Lower lobe of right lung (tissue), 2 donors: ENCODE measurements around the gene QRICH2. TPM values are rescaled to one million over a fixed set of nuclear protein-coding genes. Genes with fewer than 3 reads are reported as not detected.
"Not testable (repeated sequence)": the region's sequence is repeated elsewhere in the genome, so short reads cannot be mapped to it uniquely, and the experiment has no call there.

Source experiments
- ATAC-seq, 2 donors: fragments of 200-7000 bp; cut with Tn5 transposase; one replicate each; pipeline ENCODE4 v1.9.1; 2020 to 2022; ENCODE audit warnings: mild to moderate bottlenecking in 2 of 2, moderate library complexity in 2 of 2
- DNase-seq: peaks from one replicate; pipeline ENCODE4 v3.0.0-alpha.2; 2020
- H3K27ac ChIP-seq: fragments of 200-600 bp; one replicate; pipeline ENCODE4 v1.8.0; 2022
- H3K27me3 ChIP-seq: fragments of 200-600 bp; one replicate; pipeline ENCODE4 v1.8.0; 2022; ENCODE audit warnings: low read depth
- H3K36me3 ChIP-seq: fragments of 200-600 bp; one replicate; pipeline ENCODE4 v1.8.0; 2022; ENCODE audit warnings: mild to moderate bottlenecking
- H3K4me1 ChIP-seq: fragments of 200-600 bp; one replicate; pipeline ENCODE4 v1.8.0; 2022
- H3K4me3 ChIP-seq: fragments of 200-600 bp; one replicate; pipeline ENCODE4 v1.8.0; 2022; ENCODE audit warnings: mild to moderate bottlenecking
- H3K9me3 ChIP-seq: fragments of 200-600 bp; one replicate; pipeline ENCODE4 v1.8.0; 2022
- intact Hi-C: fragments of 100-400 bp; cut with DNase I; formaldehyde crosslinking; loops from one replicate; pipeline ENCODE4 v1.11.0; 2022
- total RNA-seq: library from RNA; stranded (reverse); fragmentation: NEBNext Ultra II Directional; extraction: Animal tissue kit (Norgen Biotek cat#: 25700); gene quantifications from one replicate; pipeline ENCODE4 v1.2.1, GENCODE V29; 2021
- TF ChIP-seq, protein P1 (sequence below): fragments of 200-600 bp; IDR thresholded peaks from one replicate; pipeline ENCODE4 v1.8.0; 2022; ENCODE audit warnings: antibody characterized with exemption, mild to moderate bottlenecking
- donor health status: DM: no; HTN: yes; CAD: no; lungs with severe emphysema.

Gene QRICH2
- total RNA-seq, 1 donor from 2014 or later, result 4.5 TPM

DNA sequence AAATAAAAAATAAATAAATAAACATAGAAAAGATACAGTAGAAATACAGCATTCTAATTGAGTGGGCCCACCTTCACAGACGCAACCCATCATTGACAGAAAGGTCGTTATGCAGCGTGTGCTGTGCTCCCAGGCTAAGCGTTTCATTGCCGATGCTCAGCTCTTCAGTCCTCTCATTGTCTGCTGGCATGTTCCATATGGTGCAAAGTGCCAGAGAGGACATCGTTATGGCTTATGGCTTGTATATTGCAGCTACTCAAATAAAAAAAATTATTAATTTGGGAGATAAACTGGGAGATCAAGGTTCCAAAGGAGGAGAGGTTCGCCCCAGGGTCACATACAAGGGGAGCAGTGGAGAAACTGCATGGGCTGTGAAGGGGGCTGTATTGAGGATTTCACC is 54.2 kb downstream of the QRICH2 start:
- intact Hi-C loops, result no loop called here
- Histone ChIP-seq H3K36me3 (no peaks in the 10 kb centered on the region), H3K4me3 (no peak overlapping the region), H3K4me1 (peaks cover 28% of the 10 kb centered on the region), H3K27ac (no peak overlapping the region), H3K9me3 (no peaks in the 10 kb centered on the region), H3K27me3 (no peaks in the 10 kb centered on the region)
- ATAC-seq (no peak), DNase-seq (no peak)
- TF ChIP-seq, protein P1, sequence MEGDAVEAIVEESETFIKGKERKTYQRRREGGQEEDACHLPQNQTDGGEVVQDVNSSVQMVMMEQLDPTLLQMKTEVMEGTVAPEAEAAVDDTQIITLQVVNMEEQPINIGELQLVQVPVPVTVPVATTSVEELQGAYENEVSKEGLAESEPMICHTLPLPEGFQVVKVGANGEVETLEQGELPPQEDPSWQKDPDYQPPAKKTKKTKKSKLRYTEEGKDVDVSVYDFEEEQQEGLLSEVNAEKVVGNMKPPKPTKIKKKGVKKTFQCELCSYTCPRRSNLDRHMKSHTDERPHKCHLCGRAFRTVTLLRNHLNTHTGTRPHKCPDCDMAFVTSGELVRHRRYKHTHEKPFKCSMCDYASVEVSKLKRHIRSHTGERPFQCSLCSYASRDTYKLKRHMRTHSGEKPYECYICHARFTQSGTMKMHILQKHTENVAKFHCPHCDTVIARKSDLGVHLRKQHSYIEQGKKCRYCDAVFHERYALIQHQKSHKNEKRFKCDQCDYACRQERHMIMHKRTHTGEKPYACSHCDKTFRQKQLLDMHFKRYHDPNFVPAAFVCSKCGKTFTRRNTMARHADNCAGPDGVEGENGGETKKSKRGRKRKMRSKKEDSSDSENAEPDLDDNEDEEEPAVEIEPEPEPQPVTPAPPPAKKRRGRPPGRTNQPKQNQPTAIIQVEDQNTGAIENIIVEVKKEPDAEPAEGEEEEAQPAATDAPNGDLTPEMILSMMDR, result no peak

DNA sequence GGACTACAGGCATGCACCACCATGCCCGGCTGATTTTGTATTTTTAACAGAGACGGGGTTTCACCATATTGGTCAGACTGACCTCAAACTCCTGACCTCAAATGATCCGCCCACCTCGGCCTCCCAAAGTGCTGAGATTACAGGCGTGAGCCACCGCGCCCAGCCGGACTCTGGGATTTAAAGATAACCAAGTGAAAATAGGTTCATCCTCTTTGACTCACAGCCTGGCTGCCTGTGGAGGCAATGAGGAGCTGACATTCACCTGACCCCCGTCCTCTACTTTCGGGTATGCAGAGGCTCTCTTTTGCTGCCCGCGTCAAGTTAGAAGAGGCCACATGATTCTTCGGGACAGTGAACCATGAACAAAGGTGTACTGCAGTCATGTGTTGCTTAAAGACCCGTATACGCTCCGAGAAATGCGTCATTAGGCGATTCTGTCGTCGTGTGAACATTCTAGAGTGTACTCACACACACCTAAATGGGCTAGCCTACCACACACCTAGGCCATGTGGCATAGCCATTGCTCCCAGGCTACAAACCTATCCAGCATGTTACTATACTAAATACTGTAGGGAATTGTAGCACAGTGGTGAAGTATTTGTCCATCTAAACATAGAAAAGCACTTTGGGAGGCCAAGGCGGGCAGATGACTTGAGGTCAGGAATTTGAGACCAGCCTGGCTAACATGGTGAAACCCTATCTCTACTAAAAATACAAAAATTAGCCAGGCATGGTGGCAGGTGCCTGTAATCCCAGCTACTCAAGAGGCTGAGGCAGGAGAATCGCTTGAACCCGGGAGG is 54.9 kb downstream of the QRICH2 start:
- Histone ChIP-seq H3K4me1 (peaks cover 23% of the 10 kb centered on the region), H3K27ac (peak overlapping the region; percentile 80)
- DNase-seq, intact Hi-C loops, H3K36me3 ChIP-seq, ATAC-seq, H3K4me3 ChIP-seq, H3K9me3 ChIP-seq, H3K27me3 ChIP-seq: not testable (repeated sequence)

DNA sequence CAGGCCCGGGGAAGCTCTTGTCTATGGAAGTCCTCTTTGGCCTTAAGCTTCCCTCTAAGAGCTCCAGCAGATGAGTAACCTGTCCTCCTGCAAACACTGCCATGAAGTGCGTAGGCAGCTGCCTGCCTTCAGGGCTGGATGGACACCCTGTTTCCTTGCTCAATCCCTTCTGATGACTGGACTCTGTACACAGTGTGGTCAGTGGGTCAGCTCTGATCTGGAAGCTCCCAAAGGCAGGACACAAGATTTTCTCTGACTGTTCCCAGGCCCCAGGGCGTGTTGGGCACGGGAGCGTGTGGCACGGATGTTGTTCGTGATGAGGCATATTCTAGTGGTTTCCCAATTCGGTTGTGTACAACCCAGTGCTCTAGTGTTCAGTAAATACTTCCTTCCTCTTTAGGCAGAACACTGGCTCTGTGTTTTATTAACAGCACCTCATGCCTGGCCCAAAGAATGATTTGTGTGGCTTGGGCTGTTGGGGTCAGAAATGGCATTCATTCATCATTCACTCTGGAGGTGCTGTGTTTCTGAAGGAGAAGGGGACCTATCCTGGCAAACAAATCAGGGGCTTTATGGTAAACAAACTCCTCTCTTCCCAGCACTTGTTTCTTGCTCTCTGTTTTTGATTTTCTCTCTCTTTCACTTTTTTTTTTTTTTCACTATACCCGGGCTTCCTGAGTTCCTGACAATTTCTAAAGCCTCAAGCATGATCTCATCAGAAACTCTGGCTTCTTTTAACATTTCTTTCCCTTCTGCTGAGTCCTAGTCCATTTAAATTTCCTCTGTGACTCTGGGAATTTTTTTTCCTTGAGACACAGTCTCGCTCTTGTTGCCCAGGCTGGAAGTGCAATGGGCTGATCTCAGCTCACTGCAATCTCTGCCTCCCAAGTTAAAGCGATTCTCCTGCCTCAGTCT is 55.8 kb downstream of the QRICH2 start:
- Histone ChIP-seq H3K36me3 (no peaks in the 10 kb centered on the region), H3K9me3 (no peaks in the 10 kb centered on the region), H3K27me3 (no peaks in the 10 kb centered on the region), H3K4me3 (no peak overlapping the region), H3K4me1 (peaks cover 23% of the 10 kb centered on the region), H3K27ac (peak overlapping the region; percentile 80)
- TF ChIP-seq, protein P1, result no peak
- ATAC-seq (peak; percentile 93 to 94), DNase-seq (peak; percentile 80)
- intact Hi-C loops, result no loop called here

DNA sequence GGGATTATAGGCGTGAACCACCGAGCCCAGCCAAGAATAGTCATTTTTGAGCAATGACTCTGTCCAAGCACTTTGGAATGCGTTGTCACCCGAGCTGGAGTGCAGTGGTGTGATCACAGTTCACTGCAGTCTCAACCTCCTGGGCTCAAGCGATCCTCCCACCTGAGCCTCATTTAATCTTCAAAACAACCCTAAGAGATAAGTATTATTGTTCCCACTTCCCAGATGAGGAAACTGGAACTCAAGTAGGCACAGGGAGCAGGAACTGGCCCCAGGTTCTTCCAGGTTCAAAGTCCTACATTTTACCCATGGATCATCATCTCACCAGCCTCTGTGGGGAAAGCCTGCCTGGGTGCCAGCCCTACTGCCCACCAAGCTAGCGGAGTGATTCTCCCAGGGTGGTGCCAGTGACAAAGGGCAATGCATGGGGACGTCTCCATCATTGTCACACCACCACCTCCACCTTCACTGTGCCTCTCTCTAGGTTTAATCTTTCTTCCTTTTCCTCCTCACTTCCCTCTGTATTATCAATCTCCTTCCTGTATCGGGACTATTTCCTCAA is 56.5 kb downstream of the QRICH2 start:
- Histone ChIP-seq H3K36me3 (no peaks in the 10 kb centered on the region), H3K27ac (peak overlapping the region; percentile 80), H3K9me3 (no peaks in the 10 kb centered on the region), H3K27me3 (no peaks in the 10 kb centered on the region), H3K4me1 (peaks cover 29% of the 10 kb centered on the region), H3K4me3 (no peak overlapping the region)
- DNase-seq (no peak), ATAC-seq (no peak)
- intact Hi-C loops, result no loop called here
- TF ChIP-seq, protein P1, result no peak

DNA sequence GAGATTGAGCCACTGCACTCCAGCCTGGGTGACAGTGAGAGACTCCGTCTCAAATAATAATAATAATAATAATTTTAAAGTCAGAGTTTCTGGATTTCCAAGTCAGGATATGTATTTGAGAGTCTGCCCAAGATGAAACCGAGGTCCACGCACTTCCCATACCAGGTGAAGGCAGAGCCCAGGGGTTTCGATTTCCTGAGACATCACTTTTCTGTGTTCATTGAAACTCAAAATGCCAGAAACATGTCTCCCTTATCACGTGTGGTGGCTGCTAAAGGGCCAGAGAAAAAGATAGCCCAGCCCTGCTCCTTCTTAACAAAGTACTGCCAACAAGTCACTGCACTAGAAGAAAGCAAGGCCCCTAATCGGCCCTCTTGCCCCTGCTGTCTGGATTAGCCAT is 57.9 kb downstream of the QRICH2 start:
- TF ChIP-seq, protein P1, result no peak
- Histone ChIP-seq H3K27ac (no peak overlapping the region), H3K4me1 (peaks cover 36% of the 10 kb centered on the region), H3K9me3 (no peaks in the 10 kb centered on the region), H3K36me3 (no peaks in the 10 kb centered on the region), H3K27me3 (no peaks in the 10 kb centered on the region), H3K4me3 (no peak overlapping the region)
- ATAC-seq (no peak), DNase-seq (no peak)
- intact Hi-C loops, result no loop called here
